GM12878 (cell line): ENCODE data around the gene SALL4. TPM values are rescaled to one million over a fixed set of nuclear protein-coding genes. Genes with fewer than 3 reads are reported as not detected.

Source experiments
- ATAC-seq: fragments of 200-7000 bp; cut with Tn5 transposase; 3 replicates; pipeline ENCODE4 v1.9.1; 2020; ENCODE audit warnings: mild to moderate bottlenecking, moderate library complexity
- BruUV-seq: library from RNA; stranded (reverse); fragments of 400-500 nt; replicated peaks from 2 replicates; lab custom pipeline; 2021; lab: Mats Ljungman, UMichigan
- CTCF ChIA-PET: fragments of 300-600 bp; sonication (Branson Sonifier 250); formaldehyde crosslinking; extraction: SDS; loops from one replicate; lab custom pipeline; 2021; ENCODE audit warnings: inconsistent platforms; lab: Yijun Ruan, JAX
- POLR2A ChIA-PET: fragments of 350-600 bp; formaldehyde crosslinking; extraction: SDS; loops from one replicate; lab custom pipeline; 2021; ENCODE audit warnings: inconsistent platforms; lab: Charles Lee
- RAD21 ChIA-PET: fragments of 300-600 bp; sonication (Branson Sonifier 250); formaldehyde crosslinking; loops from one replicate; lab custom pipeline; 2023; ENCODE audit warnings: antibody characterized with exemption; ENCODE audit not compliant: unreplicated experiment; lab: Charles Lee
- SMC1A ChIA-PET: fragments of 300-600 bp; sonication (Branson Sonifier 250); formaldehyde crosslinking; loops from one replicate; lab custom pipeline; 2023; ENCODE audit not compliant: unreplicated experiment, uncharacterized antibody; lab: Charles Lee
- DNase-seq: peaks from one replicate; pipeline ENCODE4 v3.0.0-alpha.2; 2011; ENCODE audit warnings: low read depth, low spot score
- FAIRE-seq: peaks from 3 replicates; lab custom pipeline; 2011; peaks lifted over from hg19 to GRCh38; lab: Jason Lieb, UNC
- H2AFZ ChIP-seq: 2 replicates; pipeline ENCODE4 v1.6.0; 2011; ENCODE audit warnings: low read depth, low read length, control low read depth; ENCODE audit not compliant: control insufficient read depth
- H3K27ac ChIP-seq: 2 replicates; pipeline ENCODE4 v1.5.1; 2011; ENCODE audit warnings: control low read depth; ENCODE audit not compliant: control insufficient read depth, insufficient read depth
- H3K27me3 ChIP-seq, 2 experiments: replicated peaks in 1 of 2; 2 replicates each; pipeline versions ENCODE4 v1.6.0 to v1.6.1; 2011; ENCODE audit warnings: low read length in 1 of 2; ENCODE audit not compliant: control insufficient read depth in 2 of 2, insufficient read depth in 2 of 2
- H3K36me3 ChIP-seq, 2 experiments: 2 replicates each; pipeline ENCODE4 v1.5.1; 2011; ENCODE audit warnings: low read length in 1 of 2; ENCODE audit not compliant: control insufficient read depth in 2 of 2, insufficient read depth in 2 of 2
- H3K4me1 ChIP-seq: 2 replicates; pipeline ENCODE4 v1.6.1; 2011; ENCODE audit warnings: mild to moderate bottlenecking, low read length, moderate library complexity, mixed read lengths; ENCODE audit not compliant: control insufficient read depth, insufficient read depth
- H3K4me2 ChIP-seq: 2 replicates; pipeline ENCODE4 v1.6.0; 2011; ENCODE audit warnings: control low read depth; ENCODE audit not compliant: control insufficient read depth, insufficient read depth
- H3K4me3 ChIP-seq: fragments of 200-600 bp; sonication (generic); 2 replicates; pipeline ENCODE4 v1.5.1; 2016
- H3K79me2 ChIP-seq: 2 replicates; pipeline ENCODE4 v1.6.0; 2011; ENCODE audit warnings: low read length; ENCODE audit not compliant: control insufficient read depth, insufficient read depth
- H3K9ac ChIP-seq: 2 replicates; pipeline ENCODE4 v1.8.0; 2011; ENCODE audit warnings: low read length, control low read depth, mixed read lengths; ENCODE audit not compliant: control insufficient read depth, insufficient read depth
- H3K9me3 ChIP-seq: replicated peaks from 3 replicates; pipeline ENCODE4 v1.5.1; 2011; ENCODE audit warnings: mild to moderate bottlenecking, low read length; ENCODE audit not compliant: control insufficient read depth, insufficient read depth
- H4K20me1 ChIP-seq: 2 replicates; pipeline ENCODE4 v1.6.0; 2011; ENCODE audit not compliant: control insufficient read depth, insufficient read depth
- EED ChIP-seq: sonication (generic); IDR thresholded peaks from 2 replicates; pipeline ENCODE4 v1.6.1; 2016; ENCODE audit warnings: antibody characterized with exemption, low read depth
- ELK1 ChIP-seq: IDR thresholded peaks from 2 replicates; pipeline ENCODE4 v1.6.1; 2012; ENCODE audit warnings: low read depth, low read length, improper control_type of control experiment
- IKZF1 ChIP-seq: fragments of 450-650 bp; conservative IDR thresholded peaks from 2 replicates; pipeline ENCODE4 v1.6.1; 2017; ENCODE audit warnings: antibody characterized with exemption, mild to moderate bottlenecking
- IKZF2 ChIP-seq, 2 experiments: fragments of 450-650 bp; IDR thresholded peaks; 2 replicates each; pipeline ENCODE4 v1.6.1; 2017; ENCODE audit warnings: mild to moderate bottlenecking in 2 of 2, moderate library complexity in 2 of 2
- IRF4 ChIP-seq: IDR thresholded peaks from 2 replicates; pipeline ENCODE4 v1.6.1; 2011; ENCODE audit warnings: low read depth, low read length
- MTA2 ChIP-seq: fragments of 450-650 bp; IDR thresholded peaks from 2 replicates; pipeline ENCODE4 v1.6.1; 2016; ENCODE audit warnings: low read depth, mild to moderate bottlenecking, moderate library complexity
- MTA3 ChIP-seq: IDR thresholded peaks from 2 replicates; pipeline ENCODE4 v1.6.1; 2012; ENCODE audit warnings: low read length, inconsistent platforms, borderline replicate concordance
- NFYA ChIP-seq: IDR thresholded peaks from 2 replicates; pipeline ENCODE4 v1.6.1; 2011; ENCODE audit warnings: low read depth, mild to moderate bottlenecking, low read length, improper control_type of control experiment, borderline replicate concordance
- SMAD5 ChIP-seq: IDR thresholded peaks from 2 replicates; pipeline ENCODE4 v1.6.1; 2016; ENCODE audit warnings: antibody characterized with exemption, low read depth
- SMARCA5 ChIP-seq: fragments of 450-650 bp; IDR thresholded peaks from 2 replicates; pipeline ENCODE4 v1.6.1; 2017; ENCODE audit warnings: mild to moderate bottlenecking
- SPI1 ChIP-seq: IDR thresholded peaks from 2 replicates; pipeline ENCODE4 v1.6.1; 2011; ENCODE audit warnings: low read depth, mild to moderate bottlenecking, low read length, moderate library complexity, borderline replicate concordance; ENCODE audit not compliant: insufficient read depth
- ZBTB40 ChIP-seq: fragments of 450-650 bp; IDR thresholded peaks from 2 replicates; pipeline ENCODE4 v1.6.1; 2016; ENCODE audit warnings: mild to moderate bottlenecking, moderate library complexity, borderline replicate concordance
- WGBS: methylation state at CpG from one replicate; pipeline ENCODE4 v1.1.6; 2016; ENCODE audit warnings: low lambda C conversion rate; ENCODE audit not compliant: insufficient replicate concordance, insufficient coverage; ENCODE audit errors: missing lambda C conversion rate; 5-methylcytosine and 5-hydroxymethylcytosine counted together
- in situ Hi-C: fragments of 300-500 bp; cut with MboI; formaldehyde crosslinking; loops from 9 replicates; pipeline ENCODE4 v1.14.3; 2018; ENCODE audit warnings: mixed read lengths
- intact Hi-C: fragments of 100-400 bp; cut with micrococcal nuclease; formaldehyde crosslinking; loops from one replicate; pipeline ENCODE4 v1.14.2; 2022; ENCODE audit not compliant: unreplicated experiment
- polyA plus RNA-seq, 11 experiments: library from polyadenylated mRNA; depleted of rRNA in 4 of 11; unstranded in 6 of 11; stranded (reverse) in 5 of 11; fragments of >200 nt; fragmentation: Nextera tagmentation in 4 of 11; fragmentation: Illumina TruSeq in 1 of 11; extraction: Ambion mirVana in 4 of 11; extraction: Trizol in 1 of 11; gene quantifications; 1 replicate in 1 of 11; 2 replicates in 10 of 11; pipeline versions ENCODE4 v1.2.1 to v1.2.3, GENCODE V29; 2011 to 2016; ENCODE audit warnings: inconsistent platforms in 2 of 11, missing spikeins in 2 of 11, low read depth in 1 of 11
- total RNA-seq, 4 experiments: library from RNA; depleted of rRNA in 3 of 4; stranded (reverse); fragments of >200 nt in 3 of 4; fragmentation: Illumina TruSeq in 1 of 4; extraction: Trizol in 1 of 4; gene quantifications; 2 replicates each; pipeline versions ENCODE4 v1.2.1 to v1.2.3, GENCODE V29; 2013 to 2021

The SALL4 gene
- total and polyA plus RNA-seq, 10 of the 15 experiments (the other 5 are each of a cell fraction or from before 2014, with no cell fraction given): 0.08 to 1.1 (median 0.23) TPM; not detected in 7

- H3K4me1 ChIP-seq: no peaks in the 10 kb centered on the region; the same call in 1 of the 2 replicates
- 47% methylated on average over 7 of the region's 7 CpGs for WGBS
- H3K36me3 ChIP-seq: no peaks in the 10 kb centered on the region
- no peak overlapping the region for H3K9ac ChIP-seq
- H3K9me3 ChIP-seq: no peaks in the 10 kb centered on the region
- in situ Hi-C loops (no loop called here), intact Hi-C loops (no loop called here)
- DNase-seq (no peak), ATAC-seq (peak; percentile 47; the same call in 1 of the 3 replicates), FAIRE-seq (no peak)
- H3K27ac ChIP-seq: no peak overlapping the region
- POLR2A ChIA-PET: no interaction called here
- H3K4me3 ChIP-seq: no peak overlapping the region
- no TSS peak for BruUV-seq
- H2AFZ ChIP-seq: no peak overlapping the region
- H4K20me1 ChIP-seq: no peaks in the 10 kb centered on the region
- RAD21 ChIA-PET: no interaction called here
- H3K79me2 ChIP-seq: no peaks in the 10 kb centered on the region
- H3K27me3 ChIP-seq: no peaks in the 10 kb centered on the region
- no peak for TF ChIP-seq SMARCA5
- 0 out of 2 replicates have a peak, but pooled peaks have one; percentile 37 for TF ChIP-seq IRF4
- no peak for TF ChIP-seq MTA3
- TF ChIP-seq SPI1: peak; percentile 95
- TF ChIP-seq ELK1: no peak
- 0 out of 2 replicates have a peak, but pooled peaks have one; percentile 19 for TF ChIP-seq EED
- TF ChIP-seq NFYA: no peak
- TF ChIP-seq MTA2: peak; percentile 13; the same call in 1 of the 2 replicates
- TF ChIP-seq IKZF2 (IDR thresholded peaks at IDR 0.05): peak in 1 of 2 experiments; percentile 20; a peak in 1 of 4 replicates
- TF ChIP-seq ZBTB40: no peak
- peak; percentile 28; the same call in 1 of the 2 replicates for TF ChIP-seq IKZF1
- TF ChIP-seq SMAD5: no peak
- CTCF ChIA-PET: no interaction called here
- H3K4me2 ChIP-seq: no peak overlapping the region
- SMC1A ChIA-PET: no interaction called here
Observed at GRCh38 chr20:51828762-51829161, 26.4 kb upstream of the SALL4 start.
